Measurements from ENCODE around the gene ATF5.

ATF5 gene

GRCh38 chr19:49895566-49896297, 33.3 kb upstream of the ATF5 start:
- DNase-seq, result no peak

- DNase-seq, result no peak
Observed at GRCh38 chr19:49896863-49897621, 32.0 kb upstream of the ATF5 start, which contains the start of gene IL4I1. Gene IL4I1 (minus strand): TSS chr19:49896887. CDS start chr19:49896160, 727 bp downstream.

- DNase-seq, result no peak
Observed at GRCh38 chr19:49904136-49904535, 24.9 kb upstream of the ATF5 start.

- DNase-seq, result no peak
Observed at GRCh38 chr19:49906879-49907564, 22.0 kb upstream of the ATF5 start.

- DNase-seq, result no peak
Observed at GRCh38 chr19:49907745-49908446, 21.1 kb upstream of the ATF5 start.

GRCh38 chr19:49908480-49909420, 20.3 kb upstream of the ATF5 start:
- no peak for DNase-seq

- no peak for DNase-seq
Observed at GRCh38 chr19:49910179-49910578, 18.8 kb upstream of the ATF5 start.

GRCh38 chr19:49911381-49912145, 17.4 kb upstream of the ATF5 start:
- DNase-seq, result no peak

GRCh38 chr19:49912965-49913685, 15.9 kb upstream of the ATF5 start:
- DNase-seq, result no peak

- no peak for DNase-seq
Observed at GRCh38 chr19:49913720-49914119, 15.3 kb upstream of the ATF5 start.

- DNase-seq, result no peak
Observed at GRCh38 chr19:49915271-49915670, 13.7 kb upstream of the ATF5 start.

GRCh38 chr19:49916839-49917733, 11.9 kb upstream of the ATF5 start:
- no peak for DNase-seq

GRCh38 chr19:49918089-49918488, 10.9 kb upstream of the ATF5 start:
- no peak for DNase-seq

- DNase-seq, result peak; percentile 92
Observed at GRCh38 chr19:49920624-49921363, 8.2 kb upstream of the ATF5 start.

GRCh38 chr19:49921871-49922795, 6.9 kb upstream of the ATF5 start:
- no peak for DNase-seq

- no peak for DNase-seq
Observed at GRCh38 chr19:49923055-49924003, 5.7 kb upstream of the ATF5 start.

Data from NCI-H1436 (cell line).